SIG-M5 treated with dmso at 0.1 percent for 504 hours (cell line): Measurements from ENCODE around the gene PPP1R9B.
A peak's percentile ranks its signal among the peaks of the same experiment; 100 is the strongest.

Experiments used
- DNase-seq: peaks from one replicate; lab custom pipeline; 2025; ENCODE audit not compliant: unreplicated experiment; lab: John Stamatoyannopoulos, UW

Gene PPP1R9B

DNA sequence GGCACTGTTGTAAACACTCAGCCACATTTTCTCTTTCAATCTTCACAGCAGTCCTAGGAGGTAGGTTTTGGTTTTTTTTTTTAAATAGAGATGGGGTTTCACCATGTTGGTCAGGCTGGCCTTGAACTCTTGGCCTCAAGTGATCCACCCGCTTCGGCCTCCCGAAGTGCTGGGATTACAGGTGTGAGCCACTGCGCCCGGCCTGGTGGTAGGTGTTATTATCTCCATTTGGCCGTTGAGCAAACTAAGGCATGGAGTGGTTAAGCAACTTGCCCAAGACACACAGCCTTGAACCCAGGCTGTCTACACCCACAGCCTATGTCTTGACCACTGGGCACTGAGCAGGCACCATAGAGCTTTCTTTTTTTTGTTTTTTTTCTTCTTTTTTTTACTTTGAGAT, 24.0 kb upstream of the PPP1R9B start:
- no peak for DNase-seq

GRCh38 chr17:50173335-50173941, 23.0 kb upstream of the PPP1R9B start:
- no peak for DNase-seq

- DNase-seq = no peak
Measured at GRCh38 chr17:50172936-50173334, 22.5 kb upstream of the PPP1R9B start.

GRCh38 chr17:50172130-50172529, 21.7 kb upstream of the PPP1R9B start:
- no peak for DNase-seq

DNA sequence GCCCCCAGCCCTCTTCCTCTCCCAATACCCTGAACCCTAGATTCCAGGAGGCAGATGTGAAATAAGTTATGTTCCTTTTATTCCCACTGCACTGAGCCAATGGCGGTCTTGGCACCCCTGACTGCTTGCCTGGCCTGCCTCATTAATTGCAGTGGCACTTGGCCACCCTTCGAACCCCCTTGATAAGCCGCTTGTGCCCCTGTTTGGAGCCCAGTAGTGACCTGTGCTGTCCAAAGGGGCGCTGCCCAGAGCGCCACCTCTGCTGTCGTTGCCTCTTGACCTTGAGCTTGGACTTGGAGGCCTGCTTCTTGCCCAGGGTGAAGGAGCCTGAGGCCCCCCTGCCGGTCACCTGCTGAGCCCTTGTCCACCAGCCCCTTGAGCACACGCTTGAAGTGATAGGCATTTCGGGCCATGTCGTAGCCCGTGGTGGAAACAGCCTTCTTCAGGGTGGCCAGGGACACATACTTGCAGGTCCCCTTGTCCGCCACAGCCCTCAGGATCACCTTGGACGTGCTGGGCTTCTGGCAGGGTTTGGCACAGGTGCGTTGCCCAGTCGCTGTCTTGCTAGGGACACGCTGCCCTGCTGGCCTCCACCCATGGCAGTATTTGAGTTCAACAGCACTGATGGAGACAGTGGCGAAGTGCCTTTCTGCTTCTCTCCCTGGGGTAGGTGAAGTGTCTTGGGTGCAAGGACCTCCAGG, 21.0 kb upstream of the PPP1R9B start:
- DNase-seq = no peak

- no peak for DNase-seq
Measured at GRCh38 chr17:50170662-50171370, 20.3 kb upstream of the PPP1R9B start.

DNA sequence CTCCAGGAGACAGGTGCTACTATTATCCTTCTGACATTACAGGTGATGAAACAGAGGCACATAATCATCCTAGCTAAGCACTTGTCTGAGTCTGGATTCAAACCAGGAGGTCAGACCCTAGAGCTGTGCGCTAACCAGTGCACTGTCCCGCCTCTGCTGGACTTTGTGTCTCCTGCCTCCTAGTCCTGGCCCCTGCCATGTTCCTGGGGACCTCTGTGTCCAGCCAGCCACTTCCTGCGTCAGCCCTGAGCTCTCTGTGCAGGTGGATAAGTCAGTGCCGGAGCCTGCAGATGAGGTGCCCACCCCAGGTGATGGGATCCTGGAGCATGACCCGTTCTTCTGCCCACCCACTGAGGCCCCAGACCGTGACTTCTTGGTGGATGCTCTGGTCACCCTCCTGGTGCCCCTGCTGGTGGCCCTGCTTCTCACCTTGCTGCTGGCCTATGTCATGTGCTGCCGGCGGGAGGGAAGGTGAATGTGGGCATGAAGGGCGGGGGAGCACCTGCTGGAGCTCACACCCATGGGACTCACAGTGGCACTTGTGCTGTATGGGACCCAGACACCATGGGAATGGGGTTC, 19.5 kb upstream of the PPP1R9B start:
- no peak for DNase-seq

DNA sequence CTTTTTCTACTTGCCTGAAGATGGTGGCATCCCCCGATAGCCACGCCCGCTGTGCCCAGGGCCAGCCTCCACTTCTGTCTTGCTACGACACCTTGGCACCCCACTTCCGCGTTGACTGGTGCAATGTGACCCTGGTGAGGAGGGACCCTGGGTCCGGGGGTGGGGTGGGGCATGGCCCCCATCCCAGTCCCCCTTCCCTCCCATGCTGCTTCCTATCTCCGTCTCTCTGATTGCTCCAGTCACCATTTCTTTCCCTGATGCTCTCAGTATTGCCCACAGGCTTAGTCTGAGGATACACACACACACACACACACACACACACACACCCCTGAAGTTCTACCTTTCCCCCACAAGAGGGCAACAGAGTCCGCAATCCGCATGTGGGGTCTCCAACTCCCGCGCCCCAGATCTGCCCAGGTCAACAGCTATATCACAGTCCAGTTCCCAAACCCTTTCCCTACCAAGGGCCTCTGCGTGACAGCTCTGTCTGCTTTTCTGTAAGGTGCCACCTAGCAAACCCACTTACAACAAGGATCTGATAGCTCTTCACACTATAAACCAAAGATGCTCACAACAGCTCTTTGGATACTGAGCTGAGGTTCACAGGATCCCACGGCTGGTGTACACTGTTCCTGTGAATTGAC, 18.8 kb upstream of the PPP1R9B start:
- DNase-seq = peak; percentile 78

- DNase-seq = no peak
Measured at GRCh38 chr17:50168319-50168718, 17.8 kb upstream of the PPP1R9B start.

GRCh38 chr17:50167371-50167770, 16.9 kb upstream of the PPP1R9B start:
- DNase-seq = no peak

- no peak for DNase-seq
Measured at GRCh38 chr17:50166518-50167181, 16.2 kb upstream of the PPP1R9B start.

GRCh38 chr17:50165867-50166517, 15.5 kb upstream of the PPP1R9B start, which contains the start of gene SGCA:
Gene SGCA (plus strand): TSS chr17:50166005. CDS start chr17:50166041, 36 bp downstream.
- no peak for DNase-seq

GRCh38 chr17:50165466-50165865, 15.0 kb upstream of the PPP1R9B start:
- no peak for DNase-seq

DNA sequence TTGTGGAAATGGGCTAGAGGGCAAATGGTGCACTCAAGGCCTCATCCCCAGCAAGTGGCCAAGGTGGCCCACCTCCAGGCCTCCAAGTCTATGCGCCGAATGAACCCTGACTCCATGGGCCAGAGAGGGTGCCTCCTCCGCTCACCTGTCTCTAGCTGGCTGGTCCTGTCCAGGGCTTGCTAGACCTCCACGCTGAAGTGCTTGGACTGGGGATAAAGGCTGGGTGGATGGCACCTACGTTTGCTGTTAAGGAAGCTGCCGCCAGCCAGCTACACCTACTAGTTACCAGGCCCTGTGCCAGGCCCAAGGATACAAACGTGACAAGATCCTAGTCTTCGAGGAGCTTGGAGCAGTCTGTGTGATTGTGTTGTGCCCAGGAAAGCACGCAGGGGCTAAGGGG, 14.6 kb upstream of the PPP1R9B start:
- no peak for DNase-seq

DNA sequence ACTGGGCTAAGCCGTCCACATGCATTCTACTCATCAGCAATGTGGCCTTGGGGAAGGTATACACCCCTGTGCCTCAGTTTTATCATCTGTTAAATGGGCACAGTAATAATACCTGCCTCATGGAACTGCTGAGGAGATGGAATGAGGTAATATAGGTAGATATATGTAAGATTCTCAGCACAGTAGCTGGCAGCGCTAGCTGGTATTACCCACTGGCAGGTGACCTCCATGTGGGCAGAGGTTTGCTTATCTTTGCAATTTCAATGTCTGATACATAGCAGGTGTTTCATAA, 14.2 kb upstream of the PPP1R9B start:
- no peak for DNase-seq

DNA sequence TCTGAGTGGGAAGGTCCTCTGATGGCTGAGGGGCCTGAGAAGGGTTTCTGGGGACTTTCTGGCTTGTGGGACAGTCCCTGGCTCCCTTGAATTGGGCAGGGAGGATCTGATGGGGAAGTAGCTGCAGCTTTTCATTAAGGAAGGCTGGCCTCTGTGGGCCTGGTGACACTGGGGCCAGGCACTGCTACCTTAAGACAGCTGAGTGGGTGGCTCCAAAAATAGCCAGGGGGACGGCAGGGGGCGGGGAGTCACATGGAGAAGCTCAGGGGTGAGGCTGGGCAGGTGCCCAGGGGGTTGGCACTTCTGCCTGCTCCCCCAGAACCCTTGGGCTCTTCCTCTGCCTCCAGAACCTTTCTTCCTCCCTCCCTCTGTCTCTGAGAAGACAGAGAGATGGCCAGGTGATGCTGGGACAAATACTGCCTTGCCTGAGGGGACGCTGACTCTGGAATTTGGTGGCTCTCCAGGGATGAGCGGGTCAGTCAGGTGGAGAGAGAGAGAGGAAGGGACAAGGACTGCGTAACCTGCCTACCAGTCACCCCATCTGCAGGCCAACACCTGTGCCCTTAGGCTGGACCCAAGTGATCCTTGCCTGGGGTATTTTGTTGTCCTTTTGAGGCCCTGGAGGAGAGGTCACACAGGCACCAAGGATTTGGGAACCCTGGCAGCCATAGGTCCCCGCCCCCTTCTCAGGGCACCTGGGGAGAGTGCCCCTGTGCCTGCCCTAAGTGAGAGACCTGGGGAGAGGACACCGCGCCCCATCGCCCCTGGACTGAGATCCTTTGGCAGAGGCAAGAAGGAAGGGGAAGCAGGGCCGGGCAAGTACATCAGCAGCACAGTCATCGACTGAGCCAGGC, 13.6 kb upstream of the PPP1R9B start:
- DNase-seq = no peak

GRCh38 chr17:50162466-50163254, 12.2 kb upstream of the PPP1R9B start:
- DNase-seq = no peak

DNA sequence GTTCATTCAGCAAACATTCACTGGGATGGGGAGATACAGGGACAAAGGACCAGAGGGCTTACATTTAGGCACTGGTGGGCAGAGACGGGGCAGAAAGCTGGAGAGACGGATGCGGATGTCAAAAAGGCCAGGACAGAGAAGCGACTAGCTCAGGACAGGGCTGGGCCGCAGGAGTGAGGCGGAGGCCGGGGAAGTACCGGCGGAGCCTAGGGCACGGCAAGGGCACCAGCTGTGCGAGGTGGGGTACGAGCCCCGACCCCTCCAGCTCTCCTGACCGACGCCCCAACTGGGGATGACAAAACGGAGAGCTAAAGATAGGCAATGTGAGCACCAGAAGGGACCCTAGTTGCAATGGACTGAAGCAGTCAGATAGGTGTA, 11.4 kb upstream of the PPP1R9B start:
- DNase-seq = no peak
